Measurements from ENCODE around the gene CEACAM18. TPM values are rescaled to one million over a fixed set of nuclear protein-coding genes. Genes with fewer than 3 reads are reported as not detected.

Gene CEACAM18
- total and polyA plus RNA-seq, 10 of the 15 experiments (the other 5 are each of a cell fraction or from before 2014, with no cell fraction given), result not detected

GRCh38 chr19:51441410-51442390, 36.6 kb upstream of the CEACAM18 start (continued):
- TF ChIP-seq ZBTB11 (CRISPR knock-in tag; IDR thresholded peaks at IDR 0.05) (no peak), ZSCAN29 (IDR thresholded peaks at IDR 0.05) (peak; percentile 70; the same call in 1 of the 2 replicates), IKZF1 (conservative IDR thresholded peaks at IDR 0.05) (peak; percentile 93), NR2C1 (IDR thresholded peaks at IDR 0.05) (no peak), MTA2 (IDR thresholded peaks at IDR 0.05; ENCODE audit: low read depth) (peak; percentile 87), RB1 (IDR thresholded peaks at IDR 0.05; ENCODE audit: borderline replicate concordance) (no peak), ZNF592 (IDR thresholded peaks at IDR 0.05) (no peak), ZZZ3 (IDR thresholded peaks at IDR 0.05; ENCODE audit: control insufficient read depth, insufficient read length, low read depth) (no peak), ATF2 (IDR thresholded peaks at IDR 0.05; ENCODE audit: low read length) (peak; percentile 76), MEF2A (IDR thresholded peaks at IDR 0.05; ENCODE audit: insufficient read depth, low read depth, low read length) (0 out of 2 replicates have a peak, but pooled peaks have one; percentile 7), ASH2L (IDR thresholded peaks at IDR 0.05; ENCODE audit: borderline replicate concordance, low read depth) (no peak), IKZF2 (IDR thresholded peaks at IDR 0.05) (peak; percentile 92 to 94), POU2F2 (IDR thresholded peaks at IDR 0.05; ENCODE audit: borderline replicate concordance, low read depth, low read length) (peak; percentile 45; the same call in 2 of the 3 replicates), PAX5 (IDR thresholded peaks at IDR 0.05; ENCODE audit: borderline replicate concordance, low read depth, low read length) (peak; percentile 94), NRF1 (conservative IDR thresholded peaks at IDR 0.05; ENCODE audit: low read depth, low read length) (peak; percentile 47), BCL11A (IDR thresholded peaks at IDR 0.05; ENCODE audit: low read depth, low read length) (peak; percentile 41; the same call in 1 of the 2 replicates), MLLT1 (IDR thresholded peaks at IDR 0.05) (peak; percentile 84), FOXK2 (IDR thresholded peaks at IDR 0.05) (peak; percentile 79)

All from GM12878 (cell line).